ENCODE data around the gene NCSTN. TPM values are rescaled to one million over a fixed set of nuclear protein-coding genes. Genes with fewer than 3 reads are reported as not detected.

The NCSTN gene
- total RNA-seq, 1 experiment from 2014 or later: 93.7 TPM

- no peaks in the 10 kb centered on the region for H3K9me3 ChIP-seq (ENCODE audit: control insufficient read depth, insufficient read depth, low read depth, low read length)
- BruUV-seq (replicated peaks): no TSS peak
- H3K27me3 ChIP-seq (ENCODE audit: control insufficient read depth, insufficient read depth, low read length): peaks cover 31% of the 10 kb centered on the region
- CTCF ChIA-PET: no interaction called here
- no peaks in the 10 kb centered on the region for H3K4me1 ChIP-seq (ENCODE audit: control insufficient read depth, insufficient read depth, low read length)
- no peak for DNase-seq (ENCODE audit: low read depth, low spot score)
- ATAC-seq: 0 out of 2 replicates have a peak, but pooled peaks have one; percentile 47
- POLR2A ChIA-PET: no interaction called here
- peak within 1 kb of the TSS; percentile 13 to 43; a peak in 3 of 4 replicates for H3K4me3 ChIP-seq (ENCODE audit: low read depth in 2 of 2, low read length in 2 of 2)
- intact Hi-C loops (cut with micrococcal nuclease; ENCODE audit: unreplicated experiment) (no loop called here), in situ Hi-C loops (cut with HindIII; ENCODE audit: low pct_unique_long_range_greater_than_20kb, low sequenced_read_pairs) (no loop called here)
- TF ChIP-seq TCF7L2 (IDR thresholded peaks at IDR 0.05; ENCODE audit: low read depth, low read length) (no peak), CTCF (IDR thresholded peaks at IDR 0.05) (no peak), POLR2AphosphoS5 (IDR thresholded peaks at IDR 0.05; ENCODE audit: low read depth, low read length) (no peak), REST (IDR thresholded peaks at IDR 0.05; ENCODE audit: insufficient read depth in 1 of 2, low read depth in 2 of 2, low read length in 1 of 2) (no peak), SIN3A (IDR thresholded peaks at IDR 0.05; ENCODE audit: borderline replicate concordance, insufficient read depth, low read depth, low read length) (no peak)
- H3K27ac ChIP-seq (ENCODE audit: low read length): no peak within 1 kb of the TSS
- H3K36me3 ChIP-seq (ENCODE audit: control insufficient read depth, insufficient read depth, low read length): no peaks in the 10 kb centered on the region
Measured at GRCh38 chr1:160400223-160400645, 57.1 kb downstream of the NCSTN start, which contains the start of gene VANGL2. TSS of gene VANGL2 (plus strand) at chr1:160400564. CDS start at chr1:160415838, 15,274 bp downstream.

GRCh38 chr1:160400646-160401486 lies 57.7 kb downstream of the NCSTN start:
- POLR2A ChIA-PET: no interaction called here
- in situ Hi-C loops (cut with HindIII; ENCODE audit: low pct_unique_long_range_greater_than_20kb, low sequenced_read_pairs): no loop called here
- Histone ChIP-seq H3K27ac (ENCODE audit: low read length) (no peak overlapping the region), H3K36me3 (ENCODE audit: control insufficient read depth, insufficient read depth, low read length) (no peaks in the 10 kb centered on the region), H3K9me3 (ENCODE audit: control insufficient read depth, insufficient read depth, low read depth, low read length) (no peaks in the 10 kb centered on the region), H3K4me3 (ENCODE audit: low read depth in 2 of 2, low read length in 2 of 2) (peak overlapping the region; percentile 13 to 43; a peak in 3 of 4 replicates), H3K4me1 (ENCODE audit: control insufficient read depth, insufficient read depth, low read length) (no peaks in the 10 kb centered on the region), H3K27me3 (ENCODE audit: control insufficient read depth, insufficient read depth, low read length) (peaks cover 31% of the 10 kb centered on the region)
- no peak for TF ChIP-seq POLR2AphosphoS5 (IDR thresholded peaks at IDR 0.05; ENCODE audit: low read depth, low read length)
- no peak for TF ChIP-seq SIN3A (IDR thresholded peaks at IDR 0.05; ENCODE audit: borderline replicate concordance, insufficient read depth, low read depth, low read length)
- TF ChIP-seq CTCF (IDR thresholded peaks at IDR 0.05): no peak
- no peak for TF ChIP-seq TCF7L2 (IDR thresholded peaks at IDR 0.05; ENCODE audit: low read depth, low read length)
- TF ChIP-seq REST (IDR thresholded peaks at IDR 0.05; ENCODE audit: insufficient read depth in 1 of 2, low read depth in 2 of 2, low read length in 1 of 2): no peak
- intact Hi-C loops (cut with micrococcal nuclease; ENCODE audit: unreplicated experiment): no loop called here
- CTCF ChIA-PET: no interaction called here
- ATAC-seq (no peak), DNase-seq (ENCODE audit: low read depth, low spot score) (no peak)
- BruUV-seq (replicated peaks): no TSS peak

All from Panc1 (cell line).